ENCODE results near the gene PNLDC1. TPM values are rescaled to one million over a fixed set of nuclear protein-coding genes. Genes with fewer than 3 reads are reported as not detected.

Gene PNLDC1
- total RNA-seq, 4 donors from 2014 or later, result not detected

DNA sequence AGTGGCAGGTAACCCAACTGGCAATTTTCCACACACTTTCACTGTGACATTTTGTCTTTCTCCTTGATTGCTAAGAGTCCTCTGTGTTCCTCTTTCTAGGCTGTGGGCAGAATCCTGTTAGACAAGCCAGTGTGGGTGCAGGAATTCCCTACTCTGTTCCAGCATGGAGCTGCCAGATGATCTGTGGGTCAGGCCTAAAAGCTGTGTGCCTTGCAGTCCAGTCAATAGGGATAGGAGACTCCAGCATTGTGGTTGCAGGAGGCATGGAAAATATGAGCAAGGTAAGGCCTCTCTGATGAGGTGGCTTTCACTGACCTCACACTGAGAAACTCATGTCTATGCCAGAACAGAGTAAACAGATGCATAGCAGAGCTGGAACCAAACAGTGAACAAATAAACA lies 33.2 kb upstream of the PNLDC1 start:
- Histone ChIP-seq H3K4me1 (peaks cover 5 to 9% of the 10 kb centered on the region in 2 donors), H3K27me3 (no peaks in the 10 kb centered on the region), H3K4me3 (no peak overlapping the region), H3K9me3 (no peaks in the 10 kb centered on the region), H3K27ac (no peak overlapping the region), H3K36me3 (peaks cover 0 to 37% of the 10 kb centered on the region in 2 donors)
- intact Hi-C loops (cut with DNase I; ENCODE audit: low total_unique reads), result no loop called here
- ATAC-seq (no peak), DNase-seq (no peak)
- TF ChIP-seq, protein P1, sequence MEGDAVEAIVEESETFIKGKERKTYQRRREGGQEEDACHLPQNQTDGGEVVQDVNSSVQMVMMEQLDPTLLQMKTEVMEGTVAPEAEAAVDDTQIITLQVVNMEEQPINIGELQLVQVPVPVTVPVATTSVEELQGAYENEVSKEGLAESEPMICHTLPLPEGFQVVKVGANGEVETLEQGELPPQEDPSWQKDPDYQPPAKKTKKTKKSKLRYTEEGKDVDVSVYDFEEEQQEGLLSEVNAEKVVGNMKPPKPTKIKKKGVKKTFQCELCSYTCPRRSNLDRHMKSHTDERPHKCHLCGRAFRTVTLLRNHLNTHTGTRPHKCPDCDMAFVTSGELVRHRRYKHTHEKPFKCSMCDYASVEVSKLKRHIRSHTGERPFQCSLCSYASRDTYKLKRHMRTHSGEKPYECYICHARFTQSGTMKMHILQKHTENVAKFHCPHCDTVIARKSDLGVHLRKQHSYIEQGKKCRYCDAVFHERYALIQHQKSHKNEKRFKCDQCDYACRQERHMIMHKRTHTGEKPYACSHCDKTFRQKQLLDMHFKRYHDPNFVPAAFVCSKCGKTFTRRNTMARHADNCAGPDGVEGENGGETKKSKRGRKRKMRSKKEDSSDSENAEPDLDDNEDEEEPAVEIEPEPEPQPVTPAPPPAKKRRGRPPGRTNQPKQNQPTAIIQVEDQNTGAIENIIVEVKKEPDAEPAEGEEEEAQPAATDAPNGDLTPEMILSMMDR (IDR thresholded peaks at IDR 0.05 in 4 of 5, conservative IDR thresholded peaks at IDR 0.05 in 1 of 5), result no peak
- TF ChIP-seq POLR2A (IDR thresholded peaks at IDR 0.05), result no peak
- in situ Hi-C loops (cut with MboI; ENCODE audit: low sequenced_read_pairs in 4 of 4), result no loop called here

DNA sequence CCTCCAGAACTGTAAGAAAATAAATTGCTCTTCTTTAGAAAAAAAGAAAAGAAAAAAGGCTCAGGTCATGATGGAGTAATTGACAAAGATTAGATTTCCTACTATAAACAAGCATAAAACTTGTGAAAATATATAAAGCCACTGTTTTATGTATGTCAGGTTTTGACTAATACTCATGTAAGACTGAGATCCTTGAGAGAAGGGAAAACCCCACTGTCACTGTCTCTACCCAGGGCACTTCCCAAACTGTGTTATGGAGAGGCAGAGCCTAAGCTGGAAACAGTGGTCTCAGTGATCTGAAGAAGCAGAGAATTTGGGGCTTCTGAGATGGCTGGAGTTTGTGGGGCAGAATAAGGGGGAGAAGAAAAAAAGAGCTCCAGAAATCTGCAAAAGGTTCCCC lies 30.6 kb upstream of the PNLDC1 start:
- in situ Hi-C loops (cut with MboI; ENCODE audit: low sequenced_read_pairs in 4 of 4), result no loop called here

DNA sequence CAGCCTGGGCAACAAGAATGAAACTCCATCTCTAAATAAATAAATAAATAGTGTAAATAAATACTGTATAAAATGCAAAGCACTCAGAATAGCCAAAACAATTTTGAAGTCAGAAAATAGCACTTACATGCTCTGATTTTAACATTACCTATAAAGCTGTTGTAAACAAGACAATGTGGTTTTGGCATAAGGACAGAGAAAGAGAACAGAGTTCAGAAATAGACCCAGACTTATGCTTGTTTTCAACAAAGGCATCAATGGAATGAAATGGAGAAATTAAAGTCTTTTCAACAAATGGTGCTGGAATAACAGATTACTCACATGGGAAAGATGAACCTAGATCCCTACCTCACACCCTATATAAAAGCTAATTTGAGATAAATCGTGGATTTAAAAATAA lies 27.9 kb upstream of the PNLDC1 start:
- in situ Hi-C loops (cut with MboI; ENCODE audit: low sequenced_read_pairs in 4 of 4), result loop anchor here in 2 of 4 donors (10.0 kb wide), 1 partner anchor 87 kb away; no protein-coding TSS in a partner anchor
- H3K27ac ChIP-seq, result no peak overlapping the region
- H3K36me3 ChIP-seq, result peaks cover 0 to 32% of the 10 kb centered on the region in 2 donors
- H3K4me3 ChIP-seq, result no peak overlapping the region
- no peaks in the 10 kb centered on the region for H3K4me1 ChIP-seq
- H3K27me3 ChIP-seq, result no peaks in the 10 kb centered on the region
- DNase-seq (no peak), ATAC-seq (no peak)
- intact Hi-C loops (cut with DNase I; ENCODE audit: low total_unique reads), result no loop called here
- no peak for TF ChIP-seq POLR2A (IDR thresholded peaks at IDR 0.05)
- TF ChIP-seq, protein P1 (IDR thresholded peaks at IDR 0.05 in 4 of 5, conservative IDR thresholded peaks at IDR 0.05 in 1 of 5), result no peak
- no peaks in the 10 kb centered on the region for H3K9me3 ChIP-seq

More for the DNA sequence above, 30.6 kb upstream of the PNLDC1 start:
- H3K27me3 ChIP-seq, result no peaks in the 10 kb centered on the region
- no peak overlapping the region for H3K4me3 ChIP-seq
- ATAC-seq, result no peak
- H3K4me1 ChIP-seq, result no peaks in the 10 kb centered on the region
- no peaks in the 10 kb centered on the region for H3K9me3 ChIP-seq
- intact Hi-C loops (cut with DNase I; ENCODE audit: low total_unique reads), result no loop called here
- peaks cover 0 to 29% of the 10 kb centered on the region in 2 donors for H3K36me3 ChIP-seq
- no peak for DNase-seq
- TF ChIP-seq, protein P1 (IDR thresholded peaks at IDR 0.05 in 4 of 5, conservative IDR thresholded peaks at IDR 0.05 in 1 of 5), result no peak
- no peak for TF ChIP-seq POLR2A (IDR thresholded peaks at IDR 0.05)
- H3K27ac ChIP-seq, result no peak overlapping the region

DNA sequence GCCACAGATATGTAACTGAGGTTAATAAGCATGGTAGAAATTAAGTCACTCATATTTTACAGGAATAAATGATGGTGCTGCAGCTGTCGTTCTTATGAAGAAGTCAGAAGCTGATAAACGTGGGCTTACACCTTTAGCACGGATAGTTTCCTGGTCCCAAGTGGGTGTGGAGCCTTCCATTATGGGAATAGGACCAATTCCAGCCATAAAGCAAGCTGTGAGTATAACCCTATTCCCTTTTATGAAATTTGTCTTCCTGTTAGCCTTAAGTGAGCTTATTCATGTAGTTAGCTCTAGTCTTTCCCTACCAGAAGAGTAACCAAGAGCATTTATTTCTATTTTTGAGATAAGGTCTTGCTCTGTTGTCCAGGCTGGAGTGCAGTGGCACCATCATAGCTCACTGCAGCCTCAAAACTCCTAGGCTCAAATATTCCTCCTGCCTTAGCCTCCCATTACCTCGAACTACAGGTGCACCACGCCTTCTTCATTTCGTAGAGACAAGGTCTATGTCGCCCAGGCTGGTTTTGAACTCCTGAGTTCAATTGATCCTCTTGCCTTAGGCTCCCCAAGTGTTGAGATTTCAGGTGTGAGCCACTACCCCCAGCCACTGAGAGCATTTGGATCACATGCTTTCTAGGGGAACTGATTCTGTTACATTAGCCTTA lies 22.7 kb upstream of the PNLDC1 start:
- H3K4me1 ChIP-seq, result no peaks in the 10 kb centered on the region
- intact Hi-C loops (cut with DNase I; ENCODE audit: low total_unique reads) (no loop called here), in situ Hi-C loops (cut with MboI; ENCODE audit: low sequenced_read_pairs in 4 of 4) (loop anchor here in 2 of 4 donors (10.0 kb wide), 1 partner anchor 93 kb away; no protein-coding TSS in a partner anchor)

More for the DNA sequence above, 22.7 kb upstream of the PNLDC1 start:
- Histone ChIP-seq H3K27me3 (no peaks in the 10 kb centered on the region), H3K36me3 (peaks cover 13 to 62% of the 10 kb centered on the region in 2 donors), H3K27ac (no peak overlapping the region), H3K9me3 (no peaks in the 10 kb centered on the region), H3K4me3 (no peak overlapping the region)
- TF ChIP-seq, protein P1 (IDR thresholded peaks at IDR 0.05 in 4 of 5, conservative IDR thresholded peaks at IDR 0.05 in 1 of 5), result no peak
- no peak for TF ChIP-seq POLR2A (IDR thresholded peaks at IDR 0.05)
- no peak for DNase-seq
- no peak for ATAC-seq
